Psoas muscle (tissue), 8 donors: Measurements from ENCODE around the gene S100B. TPM values are rescaled to one million over a fixed set of nuclear protein-coding genes. Genes with fewer than 3 reads are reported as not detected.

Experiments
- ATAC-seq, 4 donors: fragments of 200-7000 bp; cut with Tn5 transposase; one replicate each; pipeline ENCODE4 v1.9.1; 2020; ENCODE audit warnings: moderate library complexity in 3 of 4, mild to moderate bottlenecking in 2 of 4
- DNase-seq, 2 donors: peaks; one replicate each; pipeline ENCODE4 v3.0.0-alpha.2; 2020
- H3K27ac ChIP-seq: fragments of 200-600 bp; one replicate; pipeline ENCODE4 v1.8.0; 2022
- H3K27me3 ChIP-seq, 3 donors: fragments of 200-600 bp in 1 of 3; one replicate each; pipeline versions ENCODE4 v1.6.1 to v1.8.0; 2013 to 2022; ENCODE audit warnings: low read length in 2 of 3, mild to moderate bottlenecking in 2 of 3, moderate library complexity in 1 of 3; ENCODE audit not compliant: insufficient read depth in 3 of 3
- H3K36me3 ChIP-seq, 2 donors: fragments of 200-600 bp in 1 of 2; one replicate each; pipeline versions ENCODE4 v1.6.1 to v1.8.0; 2013 to 2022; ENCODE audit warnings: low read depth in 1 of 2, mild to moderate bottlenecking in 1 of 2, moderate library complexity in 1 of 2; ENCODE audit not compliant: insufficient read depth in 1 of 2
- H3K4me1 ChIP-seq: fragments of 200-600 bp; one replicate; pipeline ENCODE4 v1.8.0; 2022
- H3K4me3 ChIP-seq: fragments of 200-600 bp; one replicate; pipeline ENCODE4 v1.8.0; 2022; ENCODE audit warnings: mild to moderate bottlenecking
- H3K9me3 ChIP-seq: fragments of 200-600 bp; one replicate; pipeline ENCODE4 v1.8.0; 2022
- WGBS, 3 donors: extraction: QIAGEN DNeasy Blood & Tissue Kit; methylation state at CpG; one replicate each; pipeline versions ENCODE4 v1.1.6 to v1.1.7; 2013; 5-methylcytosine and 5-hydroxymethylcytosine counted together
- intact Hi-C, 2 donors: fragments of 100-400 bp; cut with DNase I; formaldehyde crosslinking; loops; one replicate each; pipeline versions ENCODE4 v1.11.0 to v1.14.2; 2022
- polyA plus RNA-seq, 3 donors: library from polyadenylated mRNA; stranded (reverse); fragments of 200-250 nt; gene quantifications; one replicate each; pipeline ENCODE4 v1.2.3, GENCODE V29; 2013
- total RNA-seq, 4 donors: library from RNA; stranded (reverse); fragmentation: NEBNext Ultra II Directional in 2 of 4; extraction: Animal tissue kit (Norgen Biotek cat#: 25700) in 2 of 4; gene quantifications; one replicate each; pipeline versions ENCODE4 v1.2.1 to v1.2.4, GENCODE V29; 2021 to 2023
- TF ChIP-seq, protein P1 (sequence below): fragments of 200-600 bp; IDR thresholded peaks from one replicate; pipeline ENCODE4 v1.8.0; 2022; ENCODE audit warnings: antibody characterized with exemption
- donor health status: healthy with polysubstance abuse.
- donor health status: DM: no; HTN: no; CAD: no; lungs with moderate emphysema.
- donor health status: Bipolar disorder and iron deficiency.
- donor health status: healthy.
- donor health status: DM: yes; HTN: yes; CAD: no.
- donor health status: DM: no; HTN: no; CAD: no.
- donor health status: DM: no; HTN: no; CAD: no.
- donor health status: DM: yes; HTN: yes; CAD: no.

Gene S100B
- total and polyA plus RNA-seq, 7 donors, result 0.52 to 2.0 (median 1.1) TPM

- H3K36me3 ChIP-seq, result no peaks in the 10 kb centered on the region
- peaks cover 0 to 7% (median 6%) of the 10 kb centered on the region in 3 donors for H3K27me3 ChIP-seq
- H3K4me1 ChIP-seq, result no peaks in the 10 kb centered on the region
- 81 to 86% (median 83%) methylated on average over 6 of the region's 6 CpGs for WGBS, 3 donors
- ATAC-seq (no peak), DNase-seq (no peak)
- intact Hi-C loops, result no loop called here
- H3K9me3 ChIP-seq, result no peaks in the 10 kb centered on the region
- TF ChIP-seq, protein P1, sequence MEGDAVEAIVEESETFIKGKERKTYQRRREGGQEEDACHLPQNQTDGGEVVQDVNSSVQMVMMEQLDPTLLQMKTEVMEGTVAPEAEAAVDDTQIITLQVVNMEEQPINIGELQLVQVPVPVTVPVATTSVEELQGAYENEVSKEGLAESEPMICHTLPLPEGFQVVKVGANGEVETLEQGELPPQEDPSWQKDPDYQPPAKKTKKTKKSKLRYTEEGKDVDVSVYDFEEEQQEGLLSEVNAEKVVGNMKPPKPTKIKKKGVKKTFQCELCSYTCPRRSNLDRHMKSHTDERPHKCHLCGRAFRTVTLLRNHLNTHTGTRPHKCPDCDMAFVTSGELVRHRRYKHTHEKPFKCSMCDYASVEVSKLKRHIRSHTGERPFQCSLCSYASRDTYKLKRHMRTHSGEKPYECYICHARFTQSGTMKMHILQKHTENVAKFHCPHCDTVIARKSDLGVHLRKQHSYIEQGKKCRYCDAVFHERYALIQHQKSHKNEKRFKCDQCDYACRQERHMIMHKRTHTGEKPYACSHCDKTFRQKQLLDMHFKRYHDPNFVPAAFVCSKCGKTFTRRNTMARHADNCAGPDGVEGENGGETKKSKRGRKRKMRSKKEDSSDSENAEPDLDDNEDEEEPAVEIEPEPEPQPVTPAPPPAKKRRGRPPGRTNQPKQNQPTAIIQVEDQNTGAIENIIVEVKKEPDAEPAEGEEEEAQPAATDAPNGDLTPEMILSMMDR, result no peak
- no peak overlapping the region for H3K4me3 ChIP-seq
- H3K27ac ChIP-seq, result no peak overlapping the region
These were observed 5.3 kb upstream of the S100B start for GRCh38 chr21:46610018-46610701.

- ATAC-seq (no peak), DNase-seq (no peak)
- no peak overlapping the region for H3K27ac ChIP-seq
- H3K27me3 ChIP-seq, result peaks cover 0 to 7% (median 6%) of the 10 kb centered on the region in 3 donors
- no peak overlapping the region for H3K4me3 ChIP-seq
- no peaks in the 10 kb centered on the region for H3K4me1 ChIP-seq
- intact Hi-C loops, result no loop called here
- no peaks in the 10 kb centered on the region for H3K36me3 ChIP-seq
- WGBS, 3 donors, result 70 to 72% (median 70%) methylated on average over 3 of the region's 3 CpGs
- TF ChIP-seq, protein P1, result no peak
- no peaks in the 10 kb centered on the region for H3K9me3 ChIP-seq
These were observed 3.8 kb upstream of the S100B start for GRCh38 chr21:46608672-46609111.

GRCh38 chr21:46607636-46608035 lies 2.8 kb upstream of the S100B start:
- H3K27ac ChIP-seq, result no peak overlapping the region
- no peak for ATAC-seq
- TF ChIP-seq, protein P1, result no peak

DNA sequence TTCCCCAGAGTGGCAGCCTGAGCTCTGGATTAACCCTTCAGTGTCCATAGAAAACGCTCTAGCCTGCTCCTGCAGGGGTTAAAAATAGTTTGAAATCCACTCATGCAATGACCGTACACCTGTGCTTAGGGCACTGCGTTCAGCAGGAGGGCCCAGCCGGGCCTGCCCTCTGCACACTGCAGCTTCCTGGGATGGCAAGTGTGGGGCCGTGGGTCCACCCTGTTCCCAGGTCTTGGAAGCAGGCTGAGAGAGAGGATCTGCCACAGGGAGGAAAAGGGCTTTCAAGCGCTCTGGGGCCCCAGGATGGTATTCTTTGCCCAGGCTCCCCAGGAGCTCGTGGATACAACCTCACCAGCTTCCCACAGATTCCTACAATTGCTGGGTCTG lies 1.5 kb upstream of the S100B start:
- DNase-seq, result no peak
- ATAC-seq, result no peak
- TF ChIP-seq, protein P1, result no peak
- no peaks in the 10 kb centered on the region for H3K9me3 ChIP-seq
- no peak overlapping the region for H3K4me3 ChIP-seq
- H3K27ac ChIP-seq, result no peak overlapping the region
- H3K27me3 ChIP-seq, result peaks cover 0 to 7% (median 6%) of the 10 kb centered on the region in 3 donors
- 77 to 78% (median 78%) methylated on average over 7 of the region's 7 CpGs for WGBS, 3 donors
- H3K4me1 ChIP-seq, result no peaks in the 10 kb centered on the region
- no peaks in the 10 kb centered on the region for H3K36me3 ChIP-seq
- intact Hi-C loops, result no loop called here

More at GRCh38 chr21:46607636-46608035, 2.8 kb upstream of the S100B start:
- H3K4me3 ChIP-seq, result no peak overlapping the region
- no peaks in the 10 kb centered on the region for H3K4me1 ChIP-seq
- no peaks in the 10 kb centered on the region for H3K9me3 ChIP-seq
- WGBS, 3 donors, result 90 to 93% (median 93%) methylated on average over 2 of the region's 2 CpGs
- no peaks in the 10 kb centered on the region for H3K36me3 ChIP-seq
- H3K27me3 ChIP-seq, result peaks cover 0 to 7% (median 6%) of the 10 kb centered on the region in 3 donors
- intact Hi-C loops, result no loop called here
- no peak for DNase-seq
